HEK293 (cell line): ENCODE data around the gene SDHAF1.

ENCODE experiments used
- CTCF ChIA-PET: fragments of 350-600 bp; formaldehyde crosslinking; extraction: SDS; loops from one replicate; lab custom pipeline; 2021; ENCODE audit warnings: antibody characterized with exemption; lab: Yijun Ruan, JAX
- POLR2A ChIA-PET: fragments of 300-600 bp; formaldehyde crosslinking; extraction: SDS; loops from one replicate; lab custom pipeline; 2020; ENCODE audit warnings: antibody characterized with exemption, inconsistent platforms; lab: Yijun Ruan, JAX
- H3K27ac ChIP-seq: fragments of 200-500 bp; sonication (Bioruptor generic); 2 replicates; pipeline ENCODE4 v1.5.1; 2014; ENCODE audit warnings: low read depth, low read length, control low read depth, inconsistent platforms; ENCODE audit errors: extremely low read depth
- H3K36me3 ChIP-seq, 2 experiments: fragments of 200-500 bp in 1 of 2; sonication (Bioruptor generic) in 1 of 2; 1 replicate in 1 of 2; 2 replicates in 1 of 2; pipeline ENCODE4 v1.5.1; 2014 to 2017; ENCODE audit warnings: inconsistent platforms in 2 of 2, low read length in 2 of 2; ENCODE audit not compliant: control insufficient read depth in 2 of 2, insufficient read depth in 1 of 2
- H3K4me1 ChIP-seq: fragments of 200-500 bp; sonication (Bioruptor generic); 2 replicates; pipeline ENCODE4 v1.5.1; 2014; ENCODE audit warnings: mild to moderate bottlenecking, low read length, inconsistent platforms; ENCODE audit not compliant: control insufficient read depth, insufficient read depth
- H3K4me3 ChIP-seq: 2 replicates; pipeline ENCODE4 v1.5.1; 2011; ENCODE audit warnings: low read depth, mild to moderate bottlenecking, control low read depth, low read length, moderate library complexity
- H3K9me3 ChIP-seq: fragments of 200-500 bp; sonication (Bioruptor generic); 2 replicates; pipeline ENCODE4 v1.5.1; 2014; ENCODE audit warnings: low read depth, low read length, inconsistent platforms; ENCODE audit not compliant: control insufficient read depth, insufficient read depth
- AEBP2 ChIP-seq: fragments of 450-650 bp; formaldehyde crosslinking; IDR thresholded peaks from 2 replicates; pipeline ENCODE4 v1.5.1; 2016; ENCODE audit warnings: missing biosample characterization, missing genetic modification characterization, borderline replicate concordance
- HOXD13 ChIP-seq: sonication (generic); formaldehyde crosslinking; IDR thresholded peaks from 2 replicates; pipeline ENCODE4 v1.8.0; 2022; ENCODE audit warnings: missing genetic modification reagents, borderline replicate concordance
- KLF1 ChIP-seq: fragments of 450-650 bp; formaldehyde crosslinking; IDR thresholded peaks from 2 replicates; pipeline ENCODE4 v1.5.1; 2016; ENCODE audit warnings: missing biosample characterization, missing genetic modification characterization
- MZF1 ChIP-seq: fragments of 450-650 bp; formaldehyde crosslinking; IDR thresholded peaks from 2 replicates; pipeline ENCODE4 v1.5.1; 2017; ENCODE audit warnings: missing biosample characterization, missing genetic modification characterization, borderline replicate concordance
- SALL2 ChIP-seq: fragments of 450-650 bp; formaldehyde crosslinking; IDR thresholded peaks from 2 replicates; pipeline ENCODE4 v1.5.0; 2017; ENCODE audit warnings: missing biosample characterization, mild to moderate bottlenecking, missing genetic modification characterization, borderline replicate concordance
- TRIM28 ChIP-seq: IDR thresholded peaks from 2 replicates; pipeline ENCODE4 v1.6.1; 2011; ENCODE audit warnings: low read length, control low read depth, borderline replicate concordance
- WT1 ChIP-seq: fragments of 450-650 bp; formaldehyde crosslinking; IDR thresholded peaks from 2 replicates; pipeline ENCODE4 v1.5.1; 2016; ENCODE audit warnings: missing biosample characterization, missing genetic modification characterization
- YY2 ChIP-seq: fragments of 450-650 bp; formaldehyde crosslinking; IDR thresholded peaks from 2 replicates; pipeline ENCODE4 v1.5.1; 2016; ENCODE audit warnings: missing biosample characterization, missing genetic modification characterization
- ZBTB11 ChIP-seq: fragments of 450-650 bp; formaldehyde crosslinking; conservative IDR thresholded peaks from 2 replicates; pipeline ENCODE4 v1.5.1; 2016; ENCODE audit warnings: low read depth, missing biosample characterization, missing genetic modification characterization
- ZNF112 ChIP-seq: fragments of 450-650 bp; formaldehyde crosslinking; IDR thresholded peaks from 2 replicates; pipeline ENCODE4 v1.5.0; 2017; ENCODE audit warnings: missing biosample characterization, missing genetic modification characterization
- ZNF133 ChIP-seq: fragments of 450-650 bp; formaldehyde crosslinking; IDR thresholded peaks from 2 replicates; pipeline ENCODE4 v1.5.1; 2016; ENCODE audit warnings: missing biosample characterization, missing genetic modification characterization
- ZNF146 ChIP-seq: fragments of 450-650 bp; formaldehyde crosslinking; IDR thresholded peaks from 2 replicates; pipeline ENCODE4 v1.5.1; 2016; ENCODE audit warnings: missing biosample characterization, missing genetic modification characterization
- ZNF148 ChIP-seq: fragments of 450-650 bp; formaldehyde crosslinking; IDR thresholded peaks from 2 replicates; pipeline ENCODE4 v1.5.0; 2017; ENCODE audit warnings: missing biosample characterization, missing genetic modification characterization, borderline replicate concordance
- ZNF16 ChIP-seq: fragments of 450-650 bp; formaldehyde crosslinking; IDR thresholded peaks from 2 replicates; pipeline ENCODE4 v1.5.1; 2016; ENCODE audit warnings: low read depth, missing biosample characterization, missing genetic modification characterization
- ZNF221 ChIP-seq: fragments of 450-650 bp; formaldehyde crosslinking; IDR thresholded peaks from 2 replicates; pipeline ENCODE4 v1.5.1; 2017; ENCODE audit warnings: missing biosample characterization, missing genetic modification characterization, borderline replicate concordance
- ZNF394 ChIP-seq: fragments of 450-650 bp; formaldehyde crosslinking; IDR thresholded peaks from 2 replicates; pipeline ENCODE4 v1.5.1; 2016; ENCODE audit warnings: missing biosample characterization, missing genetic modification characterization, mild to moderate bottlenecking, moderate library complexity, borderline replicate concordance
- ZNF426 ChIP-seq: fragments of 450-650 bp; formaldehyde crosslinking; IDR thresholded peaks from 2 replicates; pipeline ENCODE4 v1.5.1; 2017; ENCODE audit warnings: missing biosample characterization, missing genetic modification characterization, mild to moderate bottlenecking, inconsistent platforms, moderate library complexity
- ZNF514 ChIP-seq: fragments of 450-650 bp; formaldehyde crosslinking; IDR thresholded peaks from 2 replicates; pipeline ENCODE4 v1.5.1; 2016; ENCODE audit warnings: missing biosample characterization, missing genetic modification characterization
- ZNF580 ChIP-seq: fragments of 450-650 bp; formaldehyde crosslinking; IDR thresholded peaks from 2 replicates; pipeline ENCODE4 v1.5.1; 2016; ENCODE audit warnings: missing biosample characterization, missing genetic modification characterization
- ZNF596 ChIP-seq: fragments of 450-650 bp; IDR thresholded peaks from 2 replicates; pipeline ENCODE4 v1.5.0; 2018; ENCODE audit warnings: missing biosample characterization, mild to moderate bottlenecking, missing genetic modification characterization, moderate library complexity
- ZNF837 ChIP-seq: fragments of 450-650 bp; formaldehyde crosslinking; IDR thresholded peaks from 2 replicates; pipeline ENCODE4 v1.5.1; 2016; ENCODE audit warnings: missing biosample characterization, missing genetic modification characterization
- ZXDB ChIP-seq: fragments of 450-650 bp; formaldehyde crosslinking; IDR thresholded peaks from 2 replicates; pipeline ENCODE4 v1.5.1; 2016; ENCODE audit warnings: missing biosample characterization, missing genetic modification characterization

Gene SDHAF1

GRCh38 chr19:35959040-35959967, 35.7 kb upstream of the SDHAF1 start (continued):
- TF ChIP-seq ZNF148 (tag by site-specific recombination): no peak
- no peak for TF ChIP-seq WT1 (tag by site-specific recombination)
- no peak for TF ChIP-seq ZNF133 (tag by site-specific recombination)
- no peak for TF ChIP-seq ZNF837
- TF ChIP-seq KLF1: 0 out of 2 replicates have a peak, but pooled peaks have one; percentile 12
- TF ChIP-seq ZNF221: no peak
- TF ChIP-seq ZNF16: no peak
- no peak for TF ChIP-seq ZNF112
- no peak for TF ChIP-seq ZNF426 (tag by site-specific recombination)
- TF ChIP-seq, all 188 proteins: peak for 22

- no peak overlapping the region for H3K27ac ChIP-seq
- no peak for TF ChIP-seq YY2 (tag by site-specific recombination)
- TF ChIP-seq AEBP2 (tag by site-specific recombination): no peak
- no peak for TF ChIP-seq ZNF394 (tag by site-specific recombination)
- TF ChIP-seq ZNF146 (tag by site-specific recombination): no peak
- no peak for TF ChIP-seq ZXDB
- no peak for TF ChIP-seq MZF1
- H3K36me3 ChIP-seq: no peaks in the 10 kb centered on the region; a peak in 1 of 3 replicates
- ChIA-PET CTCF (interaction anchor here (0.6 to 1.8 kb wide), 2 partner anchors 10 to 11 kb away, joined by 4 to 7 read pairs; no protein-coding TSS in a partner anchor), POLR2A (no interaction called here)
- H3K4me3 ChIP-seq: no peak overlapping the region
- H3K4me1 ChIP-seq: peaks cover 8% of the 10 kb centered on the region
- no peaks in the 10 kb centered on the region for H3K9me3 ChIP-seq
Measured at GRCh38 chr19:35959968-35960320, 35.0 kb upstream of the SDHAF1 start.

- Histone ChIP-seq H3K4me3 (no peak overlapping the region), H3K36me3 (no peaks in the 10 kb centered on the region; a peak in 1 of 3 replicates), H3K9me3 (no peaks in the 10 kb centered on the region), H3K27ac (no peak overlapping the region), H3K4me1 (peaks cover 8% of the 10 kb centered on the region)
- ChIA-PET CTCF (interaction anchor here (0.6 to 1.8 kb wide), 2 partner anchors 10 to 11 kb away, joined by 4 to 7 read pairs; no protein-coding TSS in a partner anchor), POLR2A (no interaction called here)
- TF ChIP-seq HOXD13 (CRISPR knock-in tag) (no peak), ZBTB11 (tag by site-specific recombination) (no peak), ZNF514 (tag by site-specific recombination) (no peak), TRIM28 (no peak), ZNF596 (tag by site-specific recombination) (no peak), SALL2 (tag by site-specific recombination) (no peak), ZXDB (no peak), ZNF580 (tag by site-specific recombination) (0 out of 2 replicates have a peak, but pooled peaks have one; percentile 40)
Measured at GRCh38 chr19:35960432-35960972, 34.5 kb upstream of the SDHAF1 start.
